HG03457 (cell line): ENCODE results near the gene MCRIP1.

Source experiments
- ATAC-seq: cut with Tn5 transposase; IDR thresholded peaks from one replicate; pipeline ENCODE4 v1.9.1; 2021; ENCODE audit warnings: moderate number of reproducible peaks; ENCODE audit not compliant: unreplicated experiment

MCRIP1 gene

DNA sequence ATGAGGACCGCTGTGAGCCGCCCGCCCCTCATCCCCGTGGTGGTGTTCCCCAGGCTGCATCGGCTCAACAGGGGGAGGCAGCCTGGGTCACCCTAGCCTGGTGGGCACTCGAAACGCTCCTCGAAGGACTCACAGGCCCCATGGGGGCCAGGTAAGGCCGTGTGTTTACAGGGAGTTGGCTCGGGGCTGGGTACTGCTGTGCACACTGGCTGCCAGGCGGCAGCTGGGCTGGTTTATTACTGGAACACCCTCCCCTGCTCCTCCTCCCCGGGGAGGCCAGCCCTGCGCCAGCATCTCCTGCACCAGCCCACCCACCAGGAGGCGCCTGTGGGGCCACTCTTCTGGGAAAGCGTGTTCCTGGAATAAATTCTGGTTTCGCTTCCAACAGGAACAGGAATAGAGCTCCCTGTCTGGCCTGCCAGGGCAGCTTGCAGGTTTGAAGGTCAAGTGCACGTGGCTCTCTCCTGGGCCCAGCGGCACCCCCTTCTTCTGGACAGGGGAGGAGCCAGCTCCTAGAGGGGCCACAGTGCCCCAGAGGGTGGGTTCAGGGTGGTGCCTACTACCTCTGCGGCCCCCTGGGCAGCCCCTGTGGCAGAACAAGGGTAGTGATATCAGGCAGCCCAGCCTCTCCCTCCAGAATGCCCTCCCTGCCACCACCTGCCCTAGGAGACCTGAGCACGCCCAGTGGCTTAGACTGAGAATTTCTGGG, 11.3 kb downstream of the MCRIP1 start:
- ATAC-seq, result no peak

DNA sequence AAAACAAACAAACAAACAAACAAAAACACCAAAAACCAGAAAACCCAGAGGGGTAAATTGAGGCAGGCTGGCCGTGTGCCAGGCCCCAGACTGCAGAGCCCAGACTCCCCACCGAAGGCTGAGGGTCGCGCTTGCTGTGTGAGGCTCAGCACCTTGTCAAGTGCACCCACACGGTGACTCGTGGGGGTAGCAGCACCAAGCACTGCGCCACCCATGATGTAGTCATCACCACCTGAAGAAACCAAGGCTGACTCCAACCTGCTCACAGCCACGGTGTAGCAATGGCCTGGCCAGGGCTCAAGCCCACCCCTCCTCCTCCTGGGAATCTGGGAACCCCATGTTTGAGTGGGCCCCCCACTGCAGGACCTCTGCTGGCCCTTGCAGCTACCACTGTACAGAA, 11.9 kb downstream of the MCRIP1 start:
- no peak for ATAC-seq

DNA sequence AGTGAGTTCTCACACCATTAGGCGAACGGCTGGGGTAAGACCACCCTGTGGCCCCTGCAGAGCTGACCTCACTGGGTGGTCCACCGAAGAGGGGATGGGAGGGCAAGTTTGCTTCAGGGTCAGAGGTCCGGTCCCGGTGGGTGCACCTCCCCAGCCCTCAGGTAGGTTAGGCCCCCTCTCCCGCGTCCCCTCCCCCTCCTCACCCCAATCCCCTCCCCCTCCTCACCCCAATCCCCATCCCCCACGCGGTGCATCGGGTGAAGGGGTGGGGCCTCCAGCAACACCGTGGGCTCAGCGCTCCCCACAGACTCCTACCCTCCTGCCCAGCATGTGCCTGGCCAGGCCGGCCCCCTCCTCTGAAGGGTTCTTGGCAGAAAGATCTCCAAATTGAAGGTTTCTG, 13.4 kb downstream of the MCRIP1 start:
- no peak for ATAC-seq

DNA sequence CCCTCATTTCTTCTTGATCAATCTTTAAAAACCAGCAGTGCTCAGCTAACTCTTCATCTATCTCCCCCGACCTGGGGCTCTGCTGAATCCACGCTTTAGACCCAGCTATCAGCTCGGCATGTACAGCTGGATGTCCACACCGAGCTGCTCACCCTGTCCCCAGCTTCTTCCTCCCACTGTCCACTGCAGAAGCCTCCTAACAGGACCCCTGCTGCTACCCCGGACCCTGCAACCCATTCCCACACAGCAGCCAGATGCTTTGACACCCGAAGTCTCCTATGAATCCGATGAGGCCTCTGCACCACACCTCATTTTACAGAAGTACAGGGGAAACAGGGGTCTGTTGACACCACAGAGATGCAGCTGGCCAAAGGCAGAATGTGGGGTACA, 15.3 kb downstream of the MCRIP1 start:
- ATAC-seq, result no peak

DNA sequence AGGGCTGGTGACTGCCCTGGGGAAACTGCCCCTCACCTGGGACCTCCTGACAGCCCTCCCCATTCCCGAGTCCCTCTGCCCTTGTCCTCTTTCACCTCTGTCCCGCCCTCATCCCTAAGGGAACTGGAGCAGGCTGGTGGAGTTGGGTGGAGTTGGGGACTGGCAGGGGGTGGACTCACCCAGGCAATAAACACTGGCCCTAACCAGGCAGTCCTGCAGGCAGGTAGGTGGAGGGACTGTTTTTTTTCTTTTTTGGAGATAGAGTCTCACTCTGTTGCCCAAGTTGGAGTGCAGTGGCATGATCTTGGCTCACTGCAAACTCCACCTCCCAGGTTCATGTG, 17.5 kb downstream of the MCRIP1 start:
- no peak for ATAC-seq

DNA sequence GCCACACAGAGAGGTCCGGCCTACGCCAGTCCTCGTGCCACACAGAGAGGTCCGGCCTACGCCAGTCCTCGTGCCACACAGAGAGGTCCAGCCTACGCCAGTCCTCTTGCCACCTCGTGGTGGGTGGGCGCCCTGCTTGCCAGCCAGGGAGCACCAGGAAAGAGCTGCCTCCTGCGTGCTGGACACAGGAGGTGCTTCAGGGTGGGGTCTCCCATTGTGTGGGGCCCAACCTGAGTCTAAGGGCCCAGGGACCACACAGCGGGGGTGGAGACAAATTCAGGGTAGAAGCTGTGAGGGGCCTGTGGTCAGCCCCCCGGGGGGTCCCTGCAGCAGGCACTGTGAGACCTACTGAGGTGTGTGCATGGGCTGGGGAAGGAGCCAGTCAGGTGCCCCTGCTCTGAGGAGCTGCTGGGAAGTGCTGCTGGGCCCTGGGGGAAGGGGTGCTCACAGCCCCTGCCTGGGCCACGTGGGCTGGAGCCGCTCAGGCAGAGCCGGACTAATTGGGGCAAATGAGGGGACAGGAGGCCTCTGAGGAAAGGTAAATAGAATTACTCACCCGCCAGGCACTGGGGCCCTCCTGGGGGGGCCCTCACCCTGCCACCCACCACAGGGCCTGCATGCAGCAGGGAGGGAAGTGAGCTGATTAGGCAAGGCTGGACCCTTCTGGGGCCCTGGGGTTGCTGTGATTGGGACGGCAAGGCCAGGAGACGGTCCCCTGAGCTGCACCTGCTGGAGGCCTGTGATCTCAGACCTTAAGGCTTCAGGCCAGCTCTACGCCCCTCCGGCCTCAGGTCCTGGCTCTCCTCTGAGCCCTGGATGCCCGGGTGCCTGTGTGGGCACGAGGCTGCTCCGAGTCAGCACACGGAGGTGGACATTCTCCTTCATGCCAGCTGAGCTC, 18.1 kb downstream of the MCRIP1 start:
- ATAC-seq, result no peak

DNA sequence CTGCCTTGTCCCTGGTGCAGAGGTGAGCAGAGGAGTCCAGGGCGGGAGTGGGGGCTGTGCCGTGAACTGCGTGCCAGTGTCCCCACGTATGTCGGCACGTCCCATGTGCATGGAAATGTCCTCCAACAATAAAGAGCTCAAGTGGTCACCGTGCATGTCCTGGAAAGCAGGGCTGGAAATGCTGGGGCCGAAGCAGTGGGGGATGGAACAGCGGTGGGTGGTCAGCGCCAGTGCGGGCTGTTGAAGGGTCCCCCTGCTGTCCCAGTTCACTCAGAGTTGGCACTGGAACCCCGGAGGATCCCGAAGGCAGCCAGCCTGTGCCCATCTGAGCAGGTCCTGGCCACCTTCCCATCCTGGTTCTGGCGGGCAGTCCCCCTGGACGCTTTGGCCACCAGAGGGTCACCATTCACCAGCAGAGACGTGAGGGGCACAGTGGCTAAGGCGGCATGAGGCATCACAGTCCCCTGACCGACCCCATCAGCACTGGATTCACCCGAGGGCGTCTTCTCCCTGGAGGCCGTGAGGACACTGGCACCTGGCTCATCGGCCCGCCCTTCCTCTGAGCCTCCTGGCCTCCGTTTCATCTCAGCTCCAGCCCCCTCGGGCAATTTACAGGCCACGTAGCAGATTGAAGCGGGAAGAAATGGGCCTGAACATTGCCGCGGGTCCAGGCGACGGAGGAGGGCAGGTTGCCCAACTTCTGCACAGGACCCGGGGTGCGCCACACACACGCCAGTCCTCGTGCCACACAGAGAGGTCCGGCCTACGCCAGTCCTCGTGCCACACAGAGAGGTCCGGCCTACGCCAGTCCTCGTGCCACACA, 19.0 kb downstream of the MCRIP1 start:
- ATAC-seq, result no peak

DNA sequence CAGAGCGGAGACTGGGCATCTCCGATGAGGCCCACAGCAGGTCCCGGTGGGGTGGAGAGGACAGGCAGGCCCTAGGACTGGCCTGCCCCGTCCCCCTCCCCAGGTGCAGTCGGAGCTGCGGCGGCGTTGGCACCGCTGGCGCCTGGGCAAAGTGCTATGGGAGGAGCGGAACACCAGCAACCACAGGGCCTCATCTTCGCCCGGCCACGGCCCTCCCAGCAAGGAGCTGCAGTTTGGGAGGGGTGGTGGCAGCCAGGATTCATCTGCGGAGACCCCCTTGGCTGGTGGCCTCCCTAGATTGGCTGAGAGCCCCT, 19.8 kb downstream of the MCRIP1 start:
- no peak for ATAC-seq

DNA sequence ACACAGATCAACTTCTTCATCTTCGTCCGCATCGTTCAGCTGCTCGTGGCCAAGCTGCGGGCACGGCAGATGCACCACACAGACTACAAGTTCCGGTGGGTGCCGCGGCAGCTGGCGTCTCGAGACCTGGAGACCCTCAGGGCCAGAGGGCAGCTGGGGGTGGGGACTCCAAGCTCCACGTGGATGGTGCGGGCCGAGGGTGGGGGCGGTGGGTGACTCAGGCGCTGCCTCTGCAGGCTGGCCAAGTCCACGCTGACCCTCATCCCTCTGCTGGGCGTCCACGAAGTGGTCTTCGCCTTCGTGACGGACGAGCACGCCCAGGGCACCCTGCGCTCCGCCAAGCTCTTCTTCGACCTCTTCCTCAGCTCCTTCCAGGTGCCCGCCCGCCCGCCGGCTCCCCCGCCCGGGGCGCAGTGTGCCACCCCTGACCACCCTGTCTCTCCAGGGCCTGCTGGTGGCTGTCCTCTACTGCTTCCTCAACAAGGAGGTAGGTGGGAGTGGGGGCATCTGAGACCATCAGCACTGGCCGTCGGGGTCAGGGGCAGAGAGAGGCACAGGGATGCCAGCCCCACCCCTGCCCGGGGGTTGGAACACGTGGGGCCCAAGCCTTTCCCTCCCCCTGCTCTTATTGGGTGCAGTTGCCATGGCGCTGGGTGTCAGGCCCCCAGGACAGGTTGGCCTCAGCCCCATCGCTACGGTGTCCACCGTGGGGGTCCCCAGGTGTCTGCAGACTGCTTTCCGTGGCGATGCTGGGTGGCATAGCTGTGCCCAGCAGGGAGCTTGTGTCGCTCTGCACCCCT, 20.3 kb downstream of the MCRIP1 start:
- ATAC-seq, result no peak

DNA sequence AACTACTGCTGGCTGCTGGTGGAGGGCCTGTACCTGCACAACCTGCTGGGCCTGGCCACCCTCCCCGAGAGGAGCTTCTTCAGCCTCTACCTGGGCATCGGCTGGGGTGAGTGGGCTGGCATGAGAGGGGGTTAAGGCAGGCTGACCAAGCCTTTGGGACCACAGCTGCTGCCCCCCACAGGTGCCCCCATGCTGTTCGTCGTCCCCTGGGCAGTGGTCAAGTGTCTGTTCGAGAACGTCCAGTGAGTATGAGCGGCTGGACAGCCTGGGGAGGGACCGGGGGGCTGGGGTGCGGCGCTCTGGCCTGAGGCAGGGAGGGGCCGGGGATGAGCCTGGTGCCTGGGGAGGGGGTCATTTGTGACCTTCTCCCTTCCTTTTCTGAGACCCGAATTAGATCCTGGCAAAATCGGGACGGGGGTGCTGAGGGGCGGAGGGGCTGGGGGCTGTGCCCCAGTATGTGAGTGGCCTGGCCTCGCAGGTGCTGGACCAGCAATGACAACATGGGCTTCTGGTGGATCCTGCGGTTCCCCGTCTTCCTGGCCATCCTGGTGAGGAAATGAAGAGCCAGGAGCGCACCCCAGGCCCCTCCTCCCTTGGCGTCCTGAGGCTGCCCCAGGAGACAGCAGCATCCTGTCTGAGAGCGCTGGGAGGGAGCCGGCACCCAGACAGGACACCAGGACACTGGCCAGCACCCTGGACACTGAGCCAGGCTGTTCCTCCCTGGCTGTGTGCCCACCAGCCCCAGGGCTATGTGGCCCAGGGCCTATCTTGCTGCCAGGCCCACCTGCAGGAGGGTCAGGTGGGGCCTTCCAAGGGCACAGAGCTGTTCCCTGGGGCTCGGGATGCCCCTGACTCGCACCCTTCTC, 21.2 kb downstream of the MCRIP1 start:
- ATAC-seq, result no peak

DNA sequence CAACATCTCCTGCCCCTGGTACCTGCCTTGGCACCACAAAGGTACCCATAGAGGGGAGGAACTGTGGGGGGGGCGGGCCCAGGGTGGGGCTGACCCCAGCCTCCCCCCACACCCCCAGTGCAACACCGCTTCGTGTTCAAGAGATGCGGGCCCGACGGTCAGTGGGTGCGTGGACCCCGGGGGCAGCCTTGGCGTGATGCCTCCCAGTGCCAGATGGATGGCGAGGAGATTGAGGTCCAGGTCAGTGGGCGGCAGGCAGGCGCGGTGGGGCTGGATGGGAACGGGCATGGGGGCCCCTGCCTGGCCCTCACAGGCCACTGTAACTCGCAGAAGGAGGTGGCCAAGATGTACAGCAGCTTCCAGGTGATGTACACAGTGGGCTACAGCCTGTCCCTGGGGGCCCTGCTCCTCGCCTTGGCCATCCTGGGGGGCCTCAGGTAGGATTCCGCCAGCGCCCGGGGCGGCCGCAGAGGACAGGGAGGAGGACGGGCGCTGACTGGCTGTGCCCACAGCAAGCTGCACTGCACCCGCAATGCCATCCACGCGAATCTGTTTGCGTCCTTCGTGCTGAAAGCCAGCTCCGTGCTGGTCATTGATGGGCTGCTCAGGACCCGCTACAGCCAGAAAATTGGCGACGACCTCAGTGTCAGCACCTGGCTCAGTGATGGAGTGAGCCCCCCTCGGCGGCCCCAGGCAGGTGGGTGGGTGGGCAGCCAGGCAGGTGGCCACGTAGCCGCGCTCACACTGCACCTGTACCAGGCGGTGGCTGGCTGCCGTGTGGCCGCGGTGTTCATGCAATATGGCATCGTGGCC, 22.0 kb downstream of the MCRIP1 start:
- no peak for ATAC-seq

DNA sequence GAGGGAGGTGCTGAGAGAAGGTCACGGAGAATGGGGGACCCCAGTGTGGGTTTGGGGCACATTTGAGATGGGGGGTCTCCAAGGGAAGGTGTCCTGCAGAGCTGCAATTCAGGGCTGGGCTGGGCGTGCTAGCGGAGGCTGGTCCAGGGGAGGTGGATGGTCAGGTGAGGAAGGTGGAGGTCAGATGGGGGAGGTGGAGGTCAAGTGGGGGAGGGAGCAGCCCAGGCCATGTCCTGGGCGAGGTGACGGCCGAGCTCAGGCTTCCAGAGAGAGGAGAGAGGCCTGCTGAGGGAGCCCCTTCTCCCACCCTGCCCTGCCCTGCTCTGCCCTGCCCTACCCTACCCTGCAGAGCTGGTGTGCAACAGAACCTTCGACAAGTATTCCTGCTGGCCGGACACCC, 22.6 kb downstream of the MCRIP1 start:
- no peak for ATAC-seq

DNA sequence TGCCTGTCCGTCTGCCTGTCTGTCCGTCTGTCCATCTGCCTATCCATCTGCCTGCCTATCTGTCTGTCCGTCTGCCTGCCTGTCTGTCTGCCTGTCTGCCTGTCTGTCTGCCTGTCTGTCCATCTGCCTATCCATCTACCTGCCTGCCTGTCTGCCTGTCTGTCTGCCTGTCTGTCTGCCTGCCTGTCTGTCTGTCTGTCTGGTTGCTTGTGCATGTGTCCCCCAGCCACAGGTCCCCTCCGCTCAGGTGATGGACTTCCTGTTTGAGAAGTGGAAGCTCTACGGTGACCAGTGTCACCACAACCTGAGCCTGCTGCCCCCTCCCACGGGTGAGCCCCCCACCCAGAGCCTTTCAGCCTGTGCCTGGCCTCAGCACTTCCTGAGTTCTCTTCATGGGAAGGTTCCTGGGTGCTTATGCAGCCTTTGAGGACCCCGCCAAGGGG, 23.5 kb downstream of the MCRIP1 start:
- no peak for ATAC-seq

DNA sequence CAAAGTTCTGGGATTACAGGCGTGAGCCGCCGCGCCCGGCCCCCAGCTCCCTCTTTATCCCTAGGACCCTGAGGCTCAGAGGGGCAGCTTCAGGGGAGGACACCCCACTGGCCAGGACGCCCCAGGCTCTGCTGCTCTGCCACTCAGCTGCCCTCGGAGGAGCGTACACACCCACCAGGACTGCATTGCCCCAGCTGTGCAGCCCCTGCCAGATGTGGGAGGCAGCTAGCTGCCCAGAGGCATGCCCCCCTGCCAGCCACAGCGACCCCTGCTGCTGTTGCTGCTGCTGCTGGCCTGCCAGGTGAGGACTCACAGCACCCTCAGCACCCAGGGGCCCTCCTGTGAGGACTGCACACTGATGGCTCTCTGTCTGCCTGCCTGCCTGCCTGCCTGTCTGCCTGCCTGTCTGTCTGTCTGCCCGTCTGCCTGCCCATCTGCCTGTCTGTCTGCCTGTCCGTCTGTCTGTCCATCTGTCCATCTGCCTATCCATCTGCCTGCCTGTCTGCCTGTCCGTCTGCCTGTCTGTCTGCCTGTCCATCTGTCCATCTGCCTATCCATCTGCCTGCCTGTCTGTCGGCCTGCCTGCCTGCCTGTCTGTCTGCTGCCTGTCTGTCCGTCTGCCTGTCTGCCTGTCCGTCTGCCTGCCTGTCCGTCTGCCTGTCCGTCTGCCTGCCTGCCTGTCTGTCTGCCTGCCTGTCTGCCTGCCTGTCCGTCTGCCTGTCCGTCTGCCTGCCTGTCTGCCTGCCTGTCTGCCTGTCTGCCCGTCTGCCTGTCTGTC, 24.1 kb downstream of the MCRIP1 start:
- no peak for ATAC-seq

DNA sequence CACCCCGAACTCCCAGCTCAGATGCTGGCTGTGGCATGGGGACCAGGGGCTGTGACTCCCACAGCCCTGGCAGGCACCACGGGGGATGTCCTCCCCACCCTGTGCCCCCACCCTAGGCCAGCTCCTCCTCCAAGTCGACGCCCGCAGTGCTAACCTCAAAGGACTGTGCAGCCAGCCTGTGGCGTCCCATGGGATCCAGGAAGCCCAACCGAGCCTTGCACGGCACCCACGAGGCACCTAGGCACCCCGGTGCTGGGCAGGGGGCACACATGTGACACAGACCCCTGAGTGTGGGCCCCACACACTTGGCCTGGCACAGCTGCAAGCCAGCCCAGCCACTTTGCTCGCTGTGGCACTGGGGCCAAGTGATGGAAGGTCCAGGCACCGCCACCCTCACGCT, 25.3 kb downstream of the MCRIP1 start:
- ATAC-seq, result no peak

DNA sequence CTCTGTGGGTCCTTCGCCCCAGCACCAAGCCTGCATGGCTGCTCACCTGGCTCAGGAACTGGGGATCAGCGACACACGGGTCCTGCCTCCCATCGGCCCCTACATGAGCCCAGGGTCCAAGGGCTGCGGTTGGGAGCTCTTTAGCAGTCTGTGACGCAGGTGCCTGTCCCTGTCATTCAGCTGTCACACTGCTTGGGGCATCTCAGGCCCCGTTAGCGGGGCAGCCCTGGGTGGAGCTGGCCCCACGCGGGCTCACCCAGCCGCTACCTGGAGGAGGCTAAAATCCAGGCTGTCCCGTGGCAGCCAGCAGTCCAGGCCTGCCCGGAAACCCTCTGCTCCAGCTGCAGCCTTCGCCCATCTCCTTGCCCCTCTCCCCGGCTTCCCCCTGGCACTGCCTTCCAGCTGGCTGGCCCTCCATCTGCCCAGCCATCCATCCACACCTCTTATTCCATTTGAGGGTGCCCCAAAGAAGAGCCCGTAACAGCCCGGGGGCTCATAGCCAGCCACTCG, 25.8 kb downstream of the MCRIP1 start:
- ATAC-seq, result no peak

DNA sequence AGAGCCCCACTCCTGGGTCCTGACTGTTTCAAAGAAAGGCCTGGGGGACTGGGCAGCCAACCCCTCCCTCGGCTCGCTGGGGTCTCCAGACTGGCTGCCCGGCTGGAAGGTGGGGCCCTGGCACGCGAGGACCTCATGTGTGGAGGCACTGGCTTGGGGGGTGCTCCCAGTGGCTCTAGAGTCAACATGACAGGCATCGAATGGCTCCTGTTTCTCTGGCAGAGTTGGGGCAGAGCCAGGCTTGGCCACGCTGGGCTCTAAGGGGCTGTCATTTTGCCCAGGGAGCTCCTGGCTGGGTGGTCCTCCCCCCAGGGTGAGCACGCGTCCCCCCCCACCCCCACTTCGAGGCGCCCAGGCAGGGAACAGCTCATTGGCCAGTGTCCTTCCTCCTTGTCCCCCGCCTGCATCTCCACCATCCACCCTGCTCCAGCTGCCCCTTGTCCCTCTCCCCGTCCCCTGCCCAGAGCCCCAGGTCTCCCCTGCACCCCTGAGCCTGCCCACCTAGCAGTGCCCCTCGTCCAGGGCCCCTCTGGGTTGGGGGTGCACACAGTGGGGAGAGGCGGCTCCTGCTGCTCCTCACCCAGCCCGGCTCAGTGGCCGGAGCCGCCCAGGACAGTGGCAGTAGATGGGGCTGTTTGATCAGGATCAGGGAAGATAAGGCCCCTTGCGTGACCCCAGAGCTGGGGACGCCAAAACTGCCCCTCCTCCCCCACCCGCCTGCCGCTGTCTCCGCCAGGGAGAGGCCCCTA, 26.5 kb downstream of the MCRIP1 start:
- no peak for ATAC-seq
